Urinary bladder (tissue), 4 donors: Measurements from ENCODE around the gene CHCHD3. TPM values are rescaled to one million over a fixed set of nuclear protein-coding genes. Genes with fewer than 3 reads are reported as not detected.
"Not testable (repeated sequence)": the region's sequence is repeated elsewhere in the genome, so short reads cannot be mapped to it uniquely, and the experiment has no call there.

Experiments used
- DNase-seq: peaks from one replicate; pipeline ENCODE4 v3.0.0-alpha.2; 2015; ENCODE audit errors: extremely low spot score
- H3K27ac ChIP-seq: one replicate; pipeline ENCODE4 v1.5.1; 2013; ENCODE audit warnings: low read depth, mild to moderate bottlenecking, moderate library complexity
- H3K36me3 ChIP-seq: one replicate; pipeline ENCODE4 v1.6.1; 2013; ENCODE audit warnings: mild to moderate bottlenecking, moderate library complexity; ENCODE audit not compliant: insufficient read depth
- H3K4me1 ChIP-seq: one replicate; pipeline ENCODE4 v1.6.1; 2013; ENCODE audit warnings: mild to moderate bottlenecking, moderate library complexity; ENCODE audit not compliant: insufficient read depth
- H3K4me3 ChIP-seq: one replicate; pipeline ENCODE4 v1.5.1; 2013; ENCODE audit warnings: low read depth, low read length
- WGBS: extraction: QIAGEN DNeasy Blood & Tissue Kit; methylation state at CpG from one replicate; pipeline ENCODE4 v1.1.7; 2013; 5-methylcytosine and 5-hydroxymethylcytosine counted together
- polyA plus RNA-seq: library from polyadenylated mRNA; stranded (reverse); fragments of 200-250 nt; gene quantifications from one replicate; pipeline ENCODE4 v1.2.3, GENCODE V29; 2013
- total RNA-seq: library from RNA; depleted of rRNA; stranded (reverse); fragments of >200 nt; gene quantifications from one replicate; pipeline ENCODE4 v1.2.3, GENCODE V29; 2014
- donor health status: healthy with polysubstance abuse.
- donor health status: healthy.

Gene CHCHD3
- total and polyA plus RNA-seq, 2 donors, result 56.5 to 60.7 TPM

GRCh38 chr7:132967470-132967848 lies 114.4 kb downstream of the CHCHD3 start:
- DNase-seq, H3K36me3 ChIP-seq, H3K4me1 ChIP-seq, H3K27ac ChIP-seq, H3K4me3 ChIP-seq: not testable (repeated sequence)
- 99% methylated on average over 4 of the region's 4 CpGs for WGBS

- no peak overlapping the region for H3K4me3 ChIP-seq
- WGBS, result 92% methylated on average over 5 of the region's 5 CpGs
- no peak for DNase-seq
- no peak overlapping the region for H3K27ac ChIP-seq
- no peaks in the 10 kb centered on the region for H3K36me3 ChIP-seq
- H3K4me1 ChIP-seq, result no peaks in the 10 kb centered on the region
Measured at GRCh38 chr7:132966754-132967469, 115.0 kb downstream of the CHCHD3 start.

- no peak for DNase-seq
- WGBS, result 66% methylated on average over 3 of the region's 3 CpGs
- no peaks in the 10 kb centered on the region for H3K4me1 ChIP-seq
- no peaks in the 10 kb centered on the region for H3K36me3 ChIP-seq
- H3K4me3 ChIP-seq, result no peak overlapping the region
- H3K27ac ChIP-seq, result no peak overlapping the region
Measured at GRCh38 chr7:132965951-132966350, 115.9 kb downstream of the CHCHD3 start.

- H3K4me1 ChIP-seq, result no peaks in the 10 kb centered on the region
- H3K4me3 ChIP-seq, result no peak overlapping the region
- no peaks in the 10 kb centered on the region for H3K36me3 ChIP-seq
- 84% methylated on average over 6 of the region's 6 CpGs for WGBS
- H3K27ac ChIP-seq, result no peak overlapping the region
- no peak for DNase-seq
Measured at GRCh38 chr7:132964876-132965275, 117.0 kb downstream of the CHCHD3 start.

GRCh38 chr7:132959891-132960290 lies 122.0 kb downstream of the CHCHD3 start:
- WGBS, result 92% methylated on average over 6 of the region's 6 CpGs
- Histone ChIP-seq H3K4me3 (no peak overlapping the region), H3K27ac (no peak overlapping the region), H3K36me3 (no peaks in the 10 kb centered on the region), H3K4me1 (no peaks in the 10 kb centered on the region)
- DNase-seq, result no peak

GRCh38 chr7:132956556-132956955 lies 125.3 kb downstream of the CHCHD3 start:
- H3K4me3 ChIP-seq, result no peak overlapping the region
- no peaks in the 10 kb centered on the region for H3K4me1 ChIP-seq
- H3K36me3 ChIP-seq, result no peaks in the 10 kb centered on the region
- 81% methylated on average over 2 of the region's 2 CpGs for WGBS
- no peak for DNase-seq
- H3K27ac ChIP-seq, result no peak overlapping the region

- WGBS, result 88% methylated on average over 2 of the region's 2 CpGs
- H3K4me3 ChIP-seq, result no peak overlapping the region
- no peak for DNase-seq
- H3K4me1 ChIP-seq, result no peaks in the 10 kb centered on the region
- no peak overlapping the region for H3K27ac ChIP-seq
- no peaks in the 10 kb centered on the region for H3K36me3 ChIP-seq
Measured at GRCh38 chr7:132953468-132953867, 128.4 kb downstream of the CHCHD3 start.

- Histone ChIP-seq H3K27ac (no peak overlapping the region), H3K4me1 (no peaks in the 10 kb centered on the region), H3K4me3 (no peak overlapping the region), H3K36me3 (no peaks in the 10 kb centered on the region)
- DNase-seq, result no peak
- WGBS, result 98% methylated on average over 1 of the region's 1 CpG
Measured at GRCh38 chr7:132950725-132951124, 131.2 kb downstream of the CHCHD3 start.

GRCh38 chr7:132947011-132947410 lies 134.9 kb downstream of the CHCHD3 start:
- Histone ChIP-seq H3K36me3 (no peaks in the 10 kb centered on the region), H3K27ac (no peak overlapping the region), H3K4me3 (no peak overlapping the region), H3K4me1 (no peaks in the 10 kb centered on the region)
- no peak for DNase-seq
- WGBS, result 87% methylated on average over 1 of the region's 1 CpG

GRCh38 chr7:132944774-132945173 lies 137.1 kb downstream of the CHCHD3 start:
- no peak for DNase-seq
- H3K36me3 ChIP-seq, result no peaks in the 10 kb centered on the region
- WGBS, result 91% methylated on average over 3 of the region's 3 CpGs
- H3K4me3 ChIP-seq, result no peak overlapping the region
- H3K4me1 ChIP-seq, result no peaks in the 10 kb centered on the region
- no peak overlapping the region for H3K27ac ChIP-seq

GRCh38 chr7:132943645-132944044 lies 138.2 kb downstream of the CHCHD3 start:
- H3K27ac ChIP-seq, result no peak overlapping the region
- H3K4me1 ChIP-seq, result no peaks in the 10 kb centered on the region
- H3K4me3 ChIP-seq, result no peak overlapping the region
- 95% methylated on average over 1 of the region's 1 CpG for WGBS
- no peak for DNase-seq
- no peaks in the 10 kb centered on the region for H3K36me3 ChIP-seq

GRCh38 chr7:132942701-132943100 lies 139.2 kb downstream of the CHCHD3 start:
- WGBS, result 77% methylated on average over 1 of the region's 1 CpG

GRCh38 chr7:132941905-132942304 lies 140.0 kb downstream of the CHCHD3 start:
- Histone ChIP-seq H3K4me3 (no peak overlapping the region), H3K36me3 (no peaks in the 10 kb centered on the region), H3K27ac (no peak overlapping the region), H3K4me1 (no peaks in the 10 kb centered on the region)
- DNase-seq, result no peak
- WGBS, result 95% methylated on average over 4 of the region's 4 CpGs

More at GRCh38 chr7:132942701-132943100, 139.2 kb downstream of the CHCHD3 start:
- H3K4me1 ChIP-seq, result no peaks in the 10 kb centered on the region
- H3K4me3 ChIP-seq, result no peak overlapping the region
- no peak for DNase-seq
- H3K36me3 ChIP-seq, result no peaks in the 10 kb centered on the region
- H3K27ac ChIP-seq, result no peak overlapping the region

GRCh38 chr7:132941428-132941827 lies 140.5 kb downstream of the CHCHD3 start:
- no peak for DNase-seq
- 91% methylated on average over 4 of the region's 4 CpGs for WGBS
- Histone ChIP-seq H3K4me3 (no peak overlapping the region), H3K27ac (no peak overlapping the region), H3K36me3 (no peaks in the 10 kb centered on the region), H3K4me1 (no peaks in the 10 kb centered on the region)

GRCh38 chr7:132940084-132940483 lies 141.8 kb downstream of the CHCHD3 start:
- no peak for DNase-seq
- Histone ChIP-seq H3K36me3 (no peaks in the 10 kb centered on the region), H3K4me1 (no peaks in the 10 kb centered on the region), H3K4me3 (no peak overlapping the region), H3K27ac (no peak overlapping the region)
